ENCODE results near the gene BMP15. TPM values are rescaled to one million over a fixed set of nuclear protein-coding genes. Genes with fewer than 3 reads are reported as not detected.

The BMP15 gene
- total RNA-seq, 1 experiment from 2014 or later = not detected

GRCh38 chrX:50941638-50942037 lies 31.1 kb downstream of the BMP15 start:
- POLR2A ChIA-PET = no interaction called here
- H3K36me3 ChIP-seq (ENCODE audit: control insufficient read depth, insufficient read depth, low read length) = no peaks in the 10 kb centered on the region
- CTCF ChIA-PET = no interaction called here
- no peak for DNase-seq (ENCODE audit: low read depth, low spot score)
- in situ Hi-C loops (cut with HindIII; ENCODE audit: low pct_unique_long_range_greater_than_20kb, low sequenced_read_pairs) = no loop called here
- no peaks in the 10 kb centered on the region for H3K4me1 ChIP-seq (ENCODE audit: control insufficient read depth, insufficient read depth, low read length)
- peak; percentile 75; the same call in 1 of the 2 replicates for ATAC-seq
- TF ChIP-seq CTCF (IDR thresholded peaks at IDR 0.05) = peak; percentile 64
- TF ChIP-seq POLR2AphosphoS5 (IDR thresholded peaks at IDR 0.05; ENCODE audit: low read depth, low read length) = no peak
- TF ChIP-seq, protein P1, sequence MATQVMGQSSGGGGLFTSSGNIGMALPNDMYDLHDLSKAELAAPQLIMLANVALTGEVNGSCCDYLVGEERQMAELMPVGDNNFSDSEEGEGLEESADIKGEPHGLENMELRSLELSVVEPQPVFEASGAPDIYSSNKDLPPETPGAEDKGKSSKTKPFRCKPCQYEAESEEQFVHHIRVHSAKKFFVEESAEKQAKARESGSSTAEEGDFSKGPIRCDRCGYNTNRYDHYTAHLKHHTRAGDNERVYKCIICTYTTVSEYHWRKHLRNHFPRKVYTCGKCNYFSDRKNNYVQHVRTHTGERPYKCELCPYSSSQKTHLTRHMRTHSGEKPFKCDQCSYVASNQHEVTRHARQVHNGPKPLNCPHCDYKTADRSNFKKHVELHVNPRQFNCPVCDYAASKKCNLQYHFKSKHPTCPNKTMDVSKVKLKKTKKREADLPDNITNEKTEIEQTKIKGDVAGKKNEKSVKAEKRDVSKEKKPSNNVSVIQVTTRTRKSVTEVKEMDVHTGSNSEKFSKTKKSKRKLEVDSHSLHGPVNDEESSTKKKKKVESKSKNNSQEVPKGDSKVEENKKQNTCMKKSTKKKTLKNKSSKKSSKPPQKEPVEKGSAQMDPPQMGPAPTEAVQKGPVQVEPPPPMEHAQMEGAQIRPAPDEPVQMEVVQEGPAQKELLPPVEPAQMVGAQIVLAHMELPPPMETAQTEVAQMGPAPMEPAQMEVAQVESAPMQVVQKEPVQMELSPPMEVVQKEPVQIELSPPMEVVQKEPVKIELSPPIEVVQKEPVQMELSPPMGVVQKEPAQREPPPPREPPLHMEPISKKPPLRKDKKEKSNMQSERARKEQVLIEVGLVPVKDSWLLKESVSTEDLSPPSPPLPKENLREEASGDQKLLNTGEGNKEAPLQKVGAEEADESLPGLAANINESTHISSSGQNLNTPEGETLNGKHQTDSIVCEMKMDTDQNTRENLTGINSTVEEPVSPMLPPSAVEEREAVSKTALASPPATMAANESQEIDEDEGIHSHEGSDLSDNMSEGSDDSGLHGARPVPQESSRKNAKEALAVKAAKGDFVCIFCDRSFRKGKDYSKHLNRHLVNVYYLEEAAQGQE (IDR thresholded peaks at IDR 0.05; ENCODE audit: insufficient read depth in 1 of 2, low read depth in 2 of 2, low read length in 1 of 2) = no peak
- TF ChIP-seq TCF7L2 (IDR thresholded peaks at IDR 0.05; ENCODE audit: low read depth, low read length) = no peak
- no peak for TF ChIP-seq SIN3A (IDR thresholded peaks at IDR 0.05; ENCODE audit: borderline replicate concordance, insufficient read depth, low read depth, low read length)
- H3K9me3 ChIP-seq (ENCODE audit: control insufficient read depth, insufficient read depth, low read depth, low read length) = no peaks in the 10 kb centered on the region
- no peak overlapping the region for H3K27ac ChIP-seq (ENCODE audit: low read length)
- no TSS peak for BruUV-seq (replicated peaks)
- no peak overlapping the region for H3K4me3 ChIP-seq (ENCODE audit: low read depth in 2 of 2, low read length in 2 of 2)
- intact Hi-C loops (cut with micrococcal nuclease; ENCODE audit: unreplicated experiment) = no loop called here
- no peaks in the 10 kb centered on the region for H3K27me3 ChIP-seq (ENCODE audit: control insufficient read depth, insufficient read depth, low read length)

GRCh38 chrX:50942471-50942870 lies 31.9 kb downstream of the BMP15 start:
- Histone ChIP-seq H3K4me3 (ENCODE audit: low read depth in 2 of 2, low read length in 2 of 2) (no peak overlapping the region), H3K27ac (ENCODE audit: low read length) (no peak overlapping the region), H3K27me3 (ENCODE audit: control insufficient read depth, insufficient read depth, low read length) (no peaks in the 10 kb centered on the region), H3K36me3 (ENCODE audit: control insufficient read depth, insufficient read depth, low read length) (no peaks in the 10 kb centered on the region), H3K9me3 (ENCODE audit: control insufficient read depth, insufficient read depth, low read depth, low read length) (no peaks in the 10 kb centered on the region), H3K4me1 (ENCODE audit: control insufficient read depth, insufficient read depth, low read length) (no peaks in the 10 kb centered on the region)
- in situ Hi-C loops (cut with HindIII; ENCODE audit: low pct_unique_long_range_greater_than_20kb, low sequenced_read_pairs) = no loop called here
- no peak for ATAC-seq
- intact Hi-C loops (cut with micrococcal nuclease; ENCODE audit: unreplicated experiment) = no loop called here
- ChIA-PET CTCF (no interaction called here), POLR2A (no interaction called here)
- TF ChIP-seq CTCF (IDR thresholded peaks at IDR 0.05) (no peak), TCF7L2 (IDR thresholded peaks at IDR 0.05; ENCODE audit: low read depth, low read length) (no peak)
- TF ChIP-seq, protein P1 (IDR thresholded peaks at IDR 0.05; ENCODE audit: insufficient read depth in 1 of 2, low read depth in 2 of 2, low read length in 1 of 2) = no peak
- no peak for DNase-seq (ENCODE audit: low read depth, low spot score)
- no TSS peak for BruUV-seq (replicated peaks)

Data from Panc1 (cell line).